Right lobe of liver (tissue), 6 donors: ENCODE measurements around the gene SPSB2. TPM values are rescaled to one million over a fixed set of nuclear protein-coding genes. Genes with fewer than 3 reads are reported as not detected.
"Not testable (repeated sequence)": the region's sequence is repeated elsewhere in the genome, so short reads cannot be mapped to it uniquely, and the experiment has no call there.

ENCODE experiments used
- ATAC-seq, 4 donors: fragments of 200-7000 bp; cut with Tn5 transposase; one replicate each; pipeline ENCODE4 v1.9.1; 2020; ENCODE audit warnings: mild to moderate bottlenecking in 4 of 4, moderate library complexity in 4 of 4
- DNase-seq, 3 donors: peaks; one replicate each; pipeline ENCODE4 v3.0.0-alpha.2; 2020
- H3K27ac ChIP-seq, 3 donors: fragments of 200-600 bp; one replicate each; pipeline ENCODE4 v1.8.0; 2022
- H3K27me3 ChIP-seq, 2 donors: fragments of 200-600 bp; one replicate each; pipeline ENCODE4 v1.8.0; 2022
- H3K36me3 ChIP-seq, 4 donors: fragments of 200-600 bp; sonication (generic) in 1 of 4; one replicate each; pipeline versions ENCODE4 v1.5.1 to v1.8.0; 2017 to 2022; ENCODE audit warnings: control low read depth in 1 of 4
- H3K4me1 ChIP-seq, 4 donors: fragments of 200-600 bp; sonication (generic) in 1 of 4; one replicate each; pipeline versions ENCODE4 v1.5.1 to v1.8.0; 2017 to 2022; ENCODE audit warnings: control low read depth in 1 of 4
- H3K4me3 ChIP-seq, 3 donors: fragments of 200-600 bp; one replicate each; pipeline ENCODE4 v1.8.0; 2022
- H3K9me3 ChIP-seq, 4 donors: fragments of 200-600 bp; sonication (generic) in 1 of 4; one replicate each; pipeline versions ENCODE4 v1.5.1 to v1.8.0; 2017 to 2022; ENCODE audit warnings: control low read depth in 1 of 4
- CTCF ChIP-seq, 4 donors: fragments of 200-600 bp in 3 of 4; fragments of 450-650 bp in 1 of 4; IDR thresholded peaks; one replicate each; pipeline versions ENCODE4 v1.5.1 to v1.8.0; 2016 to 2022; ENCODE audit warnings: antibody characterized with exemption in 4 of 4, mild to moderate bottlenecking in 2 of 4
- POLR2A ChIP-seq: fragments of 450-650 bp; IDR thresholded peaks from one replicate; pipeline ENCODE4 v1.6.1; 2017; ENCODE audit warnings: antibody characterized with exemption, mild to moderate bottlenecking
- WGBS: methylation state at CpG from one replicate; pipeline ENCODE4 v1.1.6; 2018; ENCODE audit warnings: low coverage, low lambda C conversion rate; ENCODE audit not compliant: insufficient coverage; ENCODE audit errors: missing lambda C conversion rate; 5-methylcytosine and 5-hydroxymethylcytosine counted together
- intact Hi-C, 2 donors: fragments of 100-400 bp; cut with DNase I; formaldehyde crosslinking; loops; one replicate each; pipeline versions ENCODE4 v1.11.2 to v1.14.1; 2022
- total RNA-seq, 6 experiments: library from RNA; depleted of rRNA in 2 of 6; stranded (reverse); fragments of >200 nt in 2 of 6; fragmentation: NEBNext Ultra II Directional in 3 of 6; extraction: Animal tissue kit (Norgen Biotek cat#: 25700) in 3 of 6; gene quantifications; one replicate each; pipeline versions ENCODE4 v1.1.0 to v1.2.4, GENCODE V29; 2016 to 2023
- donor health status: DM: no; HTN: yes; CAD: no.
- donor health status: DM: no; HTN: no; CAD: no.
- donor health status: DM: no; HTN: no; CAD: no.
- donor health status: DM: no; HTN: yes; CAD: no.
- donor health status: DM: no; HTN: yes; CAD: no.

Gene SPSB2
- total RNA-seq, 6 experiments from 2014 or later: 1.7 to 5.3 (median 3.6) TPM

- Histone ChIP-seq H3K27me3 (no peaks in the 10 kb centered on the region), H3K4me3 (peak within 1 kb of the TSS; percentile 46 to 49 (median 47)), H3K9me3 (no peaks in the 10 kb centered on the region), H3K27ac (no peak within 1 kb of the TSS), H3K4me1 (peaks cover 0 to 9% (median 0%) of the 10 kb centered on the region in 4 donors), H3K36me3 (no peaks in the 10 kb centered on the region)
- TF ChIP-seq CTCF (IDR thresholded peaks at IDR 0.05): no peak
- no peak for TF ChIP-seq POLR2A
- peak; percentile 65 to 88 (median 76) for ATAC-seq
- intact Hi-C loops: no loop called here
- under 1% methylated on average over 23 of the region's 68 CpGs for WGBS
- DNase-seq: peak in 1 of 3 donors; percentile 82
Measured at GRCh38 chr12:6914246-6914946, 41.3 kb upstream of the SPSB2 start, which contains the start of gene ENO2. Gene ENO2, plus strand, starts transcription at chr12:6914580. Its CDS starts 1,253 bp downstream, at chr12:6915833.

- H3K4me1 ChIP-seq: peaks cover 0 to 9% (median 0%) of the 10 kb centered on the region in 4 donors
- no peak for ATAC-seq
- DNase-seq: no peak
- H3K27me3 ChIP-seq: no peaks in the 10 kb centered on the region
- no peak overlapping the region for H3K4me3 ChIP-seq
- no peaks in the 10 kb centered on the region for H3K36me3 ChIP-seq
- 68% methylated on average over 4 of the region's 15 CpGs for WGBS
- no peak overlapping the region for H3K27ac ChIP-seq
- intact Hi-C loops: no loop called here
- no peaks in the 10 kb centered on the region for H3K9me3 ChIP-seq
- no peak for TF ChIP-seq CTCF (IDR thresholded peaks at IDR 0.05)
- no peak for TF ChIP-seq POLR2A
Measured at GRCh38 chr12:6912164-6912935, 39.2 kb upstream of the SPSB2 start.

- Histone ChIP-seq H3K9me3 (no peaks in the 10 kb centered on the region), H3K27ac (no peak overlapping the region), H3K4me1 (peaks cover 0 to 5% (median 0%) of the 10 kb centered on the region in 4 donors), H3K36me3 (no peaks in the 10 kb centered on the region), H3K27me3 (no peaks in the 10 kb centered on the region), H3K4me3 (no peak overlapping the region)
- no peak for DNase-seq
- intact Hi-C loops: no loop called here
- no peak for ATAC-seq
- 83% methylated on average over 4 of the region's 4 CpGs for WGBS
- TF ChIP-seq CTCF (IDR thresholded peaks at IDR 0.05): no peak
Measured at GRCh38 chr12:6909421-6910145, 36.5 kb upstream of the SPSB2 start.

GRCh38 chr12:6908141-6908540 is 35.0 kb upstream of the SPSB2 start:
- H3K36me3 ChIP-seq, H3K4me3 ChIP-seq, H3K27ac ChIP-seq, H3K9me3 ChIP-seq, H3K4me1 ChIP-seq, ATAC-seq, DNase-seq, H3K27me3 ChIP-seq, intact Hi-C loops: not testable (repeated sequence)
- 83% methylated on average over 3 of the region's 11 CpGs for WGBS
